Stimulated activated CD8-positive, alpha-beta memory T cell treated with anti-CD3 and anti-CD28 coated beads, Interleukin-2, amount 100 ng/mL, for 1 hour (primary cell): ENCODE results near the gene ASTN2.

Experiments used
- DNase-seq, 2 donors: peaks; one replicate each; pipeline ENCODE4 v3.0.0-alpha.2; 2020; ENCODE audit warnings: low read depth in 2 of 2

ASTN2 gene

DNA sequence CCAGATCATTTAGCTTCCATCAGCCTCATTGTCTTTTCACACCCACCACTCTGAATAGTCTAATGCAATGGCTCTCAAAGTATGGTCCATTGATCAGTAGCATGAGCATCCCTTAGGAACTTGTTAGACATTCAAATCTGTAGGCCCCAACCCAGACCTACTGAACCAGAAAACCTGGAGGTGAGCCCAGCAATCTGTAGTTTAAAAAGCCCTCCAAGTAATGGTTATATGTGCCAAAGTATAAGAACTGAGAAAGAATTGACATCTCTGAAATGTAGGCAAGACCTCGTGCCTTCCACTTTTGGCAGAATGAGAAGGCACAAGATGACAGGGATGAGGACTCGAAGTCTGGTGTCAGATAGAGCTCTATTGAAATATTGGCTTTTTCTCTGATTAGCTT is 460.1 kb downstream of the ASTN2 start:
- no peak for DNase-seq

DNA sequence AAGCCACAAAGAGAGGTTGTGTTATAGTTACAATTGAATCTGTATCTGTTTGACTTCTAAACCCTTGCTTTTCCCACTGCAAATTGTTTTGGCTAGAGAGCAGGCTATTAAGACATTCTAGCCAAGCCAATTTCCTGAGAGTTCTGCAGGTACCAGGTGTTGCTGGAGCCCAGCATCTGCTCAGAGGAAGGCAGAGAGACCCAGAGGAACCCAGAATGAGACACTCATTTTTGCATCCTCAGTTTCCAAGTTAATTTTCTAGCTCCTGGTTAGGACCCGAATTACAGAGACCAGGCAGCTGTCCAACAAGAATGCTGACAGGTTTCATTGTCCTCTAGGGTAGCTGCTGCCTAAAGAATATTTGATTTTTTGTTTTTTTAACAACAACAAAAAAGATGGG is 461.6 kb downstream of the ASTN2 start:
- no peak for DNase-seq

DNA sequence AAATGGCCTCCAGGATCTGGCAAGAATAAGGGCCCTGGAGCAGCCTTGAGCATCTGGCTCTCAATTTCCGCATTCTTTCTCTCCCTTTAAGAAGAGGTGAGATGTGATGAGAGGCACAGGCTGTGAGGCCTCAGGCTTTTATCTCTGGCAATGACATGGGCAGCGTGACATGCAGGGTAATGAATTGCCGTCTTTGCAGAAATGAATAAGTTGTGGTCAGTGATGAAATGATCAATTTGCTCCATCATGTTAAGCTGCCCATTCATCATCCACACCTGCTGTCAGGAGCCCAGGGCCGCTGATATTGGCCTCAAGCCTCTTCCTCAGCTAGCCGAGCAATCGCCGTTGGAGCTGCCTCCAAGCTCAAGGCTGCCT is 462.4 kb downstream of the ASTN2 start:
- DNase-seq = no peak

DNA sequence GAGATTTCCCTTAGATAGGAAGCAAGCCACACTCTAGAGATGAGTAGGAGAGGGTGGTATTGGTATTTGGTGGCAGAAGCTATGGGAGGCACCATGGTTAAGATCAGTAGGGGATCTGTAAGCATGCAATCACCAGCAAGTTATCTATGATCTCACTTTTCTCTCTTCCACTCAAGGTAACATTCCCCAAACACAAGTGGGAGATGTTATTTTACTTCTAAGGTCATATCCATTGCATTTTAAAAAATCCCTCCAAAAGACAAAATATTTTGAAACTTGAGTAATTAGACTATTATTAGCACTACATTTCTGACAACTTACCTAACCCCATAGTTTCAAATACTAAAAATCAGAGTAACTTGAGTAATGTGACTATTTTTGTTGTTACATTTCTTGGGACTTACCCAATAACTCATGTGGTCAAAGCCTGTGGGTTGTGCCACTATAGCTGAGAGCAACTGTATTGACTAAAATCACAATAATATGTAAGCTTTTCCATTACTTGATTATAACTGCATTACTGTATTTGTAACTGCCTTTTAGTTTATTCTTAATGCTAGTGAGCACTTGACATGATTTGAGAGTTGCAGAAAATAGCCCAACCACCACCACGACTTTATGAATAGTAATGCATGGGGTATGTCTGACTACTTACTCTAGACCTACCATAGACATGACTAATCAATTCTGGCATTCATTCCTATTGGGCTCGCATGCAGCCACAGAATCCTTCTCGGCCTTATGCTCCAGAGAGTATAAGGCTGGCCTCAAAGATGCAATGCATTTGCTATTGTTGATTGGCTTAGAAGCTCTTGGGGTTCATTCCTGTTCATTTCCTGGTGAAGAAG is 463.0 kb downstream of the ASTN2 start:
- no peak for DNase-seq

DNA sequence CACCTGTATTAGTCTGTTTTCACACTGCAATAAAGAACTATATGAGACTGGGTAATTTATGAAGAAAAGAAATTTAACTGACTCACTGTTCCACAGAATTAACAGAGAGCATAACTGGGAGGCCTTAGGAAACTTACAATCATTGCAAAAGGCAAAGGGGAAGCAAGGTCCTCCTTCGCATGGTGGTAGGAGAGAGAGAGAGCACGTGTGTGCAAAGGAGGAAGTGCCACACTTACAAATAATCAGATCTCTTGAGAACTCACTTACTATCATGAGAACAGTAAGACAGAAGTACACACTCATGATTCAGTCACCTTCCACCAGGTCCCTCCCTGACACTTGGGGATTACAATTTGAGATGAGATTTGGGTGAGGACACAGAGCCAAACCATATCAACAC is 469.0 kb downstream of the ASTN2 start:
- DNase-seq = no peak

DNA sequence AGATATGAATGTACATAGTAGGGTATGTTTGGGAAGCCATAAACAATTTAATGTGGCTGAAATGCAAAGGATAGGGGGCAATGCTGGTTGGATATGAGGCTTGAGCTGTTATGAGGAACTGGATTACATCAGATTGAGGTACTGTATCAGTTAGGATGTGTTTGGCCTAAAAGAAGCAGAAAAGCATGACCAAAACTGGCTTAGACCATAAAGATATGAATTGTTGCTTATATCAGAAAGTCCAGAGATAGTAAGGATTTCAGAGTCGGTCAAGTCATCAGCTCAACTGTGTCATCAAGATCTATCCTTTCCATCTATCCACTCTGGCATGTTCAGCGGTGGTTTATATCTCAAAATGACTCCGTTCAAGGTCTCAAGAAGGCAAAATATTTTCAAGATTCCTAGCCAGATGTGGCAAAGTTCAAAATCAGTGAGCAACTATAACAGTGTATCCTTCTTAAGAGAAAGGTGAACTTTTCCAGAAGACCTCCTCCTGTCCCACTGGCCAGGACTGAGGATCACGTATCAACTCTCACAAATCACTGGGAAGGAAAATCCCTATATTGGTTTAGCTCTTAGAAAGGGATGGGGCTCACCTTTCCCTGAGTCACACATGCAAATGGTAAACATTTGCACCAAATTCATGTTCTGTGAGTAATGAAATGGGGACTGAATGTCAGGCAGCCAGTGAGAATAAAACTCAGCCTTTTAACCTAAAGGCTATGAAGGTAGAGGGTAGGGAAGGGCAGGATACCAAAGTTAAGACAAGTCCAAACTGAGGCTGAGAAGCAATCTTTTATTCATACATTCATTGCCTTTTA is 469.9 kb downstream of the ASTN2 start:
- no peak for DNase-seq

DNA sequence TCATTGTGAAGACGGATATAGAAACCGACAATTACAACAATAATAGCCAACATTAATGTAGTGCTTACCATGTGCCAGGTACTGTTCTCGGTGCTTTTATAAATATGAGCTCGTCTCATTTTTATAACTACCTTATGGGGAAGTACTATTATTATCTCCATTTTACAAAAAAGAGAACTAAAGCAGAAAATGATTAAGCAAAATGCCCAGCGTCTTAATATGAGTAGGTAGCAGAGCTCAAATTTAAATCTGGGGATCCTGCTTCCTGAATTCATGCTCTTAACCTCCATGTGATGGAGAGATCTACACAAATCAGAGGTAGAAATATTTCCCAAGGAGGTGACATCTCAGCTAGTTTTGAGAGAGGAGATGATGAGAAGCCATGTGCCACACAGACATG is 470.9 kb downstream of the ASTN2 start:
- DNase-seq = no peak

DNA sequence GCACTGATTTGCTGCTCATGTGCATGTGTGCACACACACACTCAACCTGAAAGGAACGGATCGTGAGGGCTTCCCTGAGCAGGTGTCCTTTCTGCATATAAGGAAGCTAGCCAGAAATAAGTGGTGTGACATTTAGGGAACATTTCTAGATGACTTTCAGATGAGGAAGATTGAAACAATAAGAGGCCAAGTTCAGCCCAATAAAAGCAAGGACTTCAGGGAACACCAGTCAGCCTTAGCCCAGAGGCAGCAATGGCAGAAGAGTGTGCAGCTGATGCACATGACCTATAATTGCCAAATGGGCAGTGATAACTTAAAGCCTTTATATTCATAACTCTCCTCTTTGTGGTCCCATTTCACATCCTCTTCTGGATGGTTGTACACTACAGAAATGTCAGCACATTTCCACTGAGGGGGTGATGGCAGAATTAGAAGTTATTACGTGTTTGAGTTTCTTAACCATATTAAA is 472.2 kb downstream of the ASTN2 start:
- DNase-seq = no peak

DNA sequence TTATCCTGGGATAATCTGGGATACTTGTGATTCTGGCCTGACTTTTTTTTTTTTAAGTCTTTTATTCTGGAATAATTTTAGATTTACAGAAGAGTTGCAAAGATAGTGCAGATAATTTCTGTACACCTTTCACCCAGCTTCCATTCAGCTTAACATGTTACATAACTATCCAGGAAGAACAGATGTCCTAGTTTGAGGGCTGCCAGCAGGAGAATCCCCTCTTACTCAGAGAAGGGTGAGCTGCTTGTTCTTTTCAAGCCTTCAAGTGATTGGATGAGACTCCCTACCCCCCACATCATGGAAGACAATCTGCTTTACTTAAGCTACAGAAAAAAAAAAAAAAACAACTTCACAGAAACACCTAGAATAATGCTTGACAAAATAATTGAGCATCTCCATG is 473.6 kb downstream of the ASTN2 start:
- DNase-seq = no peak

DNA sequence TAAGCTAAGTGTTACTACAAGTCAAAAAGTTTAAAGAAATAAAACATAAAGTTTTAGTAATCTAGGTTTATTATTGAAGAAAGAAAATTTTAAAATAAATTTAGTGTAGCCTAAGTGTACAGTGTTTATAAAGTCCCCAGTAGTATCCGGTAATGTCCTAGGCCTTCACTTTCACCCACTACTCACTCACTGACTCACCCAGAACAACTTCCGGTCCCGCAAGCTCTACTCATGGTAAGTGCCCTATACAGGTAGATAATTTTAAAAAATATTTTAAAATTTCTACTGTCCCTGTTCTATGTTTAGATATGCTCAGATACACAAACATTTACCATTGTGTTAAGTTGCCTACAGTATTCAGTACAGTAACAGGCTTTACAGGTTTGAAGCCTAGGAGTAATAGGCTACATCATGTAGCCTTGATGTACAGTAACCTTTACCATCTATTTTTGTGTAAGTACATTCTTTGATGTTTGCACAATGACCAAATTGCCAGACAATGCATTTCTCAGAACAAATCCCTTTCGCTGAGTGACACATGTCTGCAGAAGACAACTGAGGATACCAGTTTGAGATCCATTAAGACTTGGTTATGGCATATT is 474.1 kb downstream of the ASTN2 start:
- no peak for DNase-seq

DNA sequence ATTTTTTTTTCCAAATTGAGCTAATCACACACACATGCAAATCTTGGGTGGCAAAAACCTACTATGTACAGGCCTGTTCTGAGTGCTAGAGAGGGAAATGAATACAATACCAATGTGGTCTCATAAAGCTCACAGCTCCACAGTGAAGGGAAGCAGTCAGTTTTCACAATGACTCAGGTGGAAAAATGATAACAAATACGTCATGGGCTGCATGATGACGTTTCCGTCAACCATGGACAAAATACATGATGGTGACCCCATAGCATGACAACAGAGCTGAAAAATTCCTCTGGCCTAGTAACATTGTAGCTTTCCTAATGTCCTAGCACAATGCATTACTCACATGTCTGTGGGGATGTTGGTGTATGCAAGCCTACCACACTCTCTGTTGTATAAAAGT is 475.2 kb downstream of the ASTN2 start:
- DNase-seq = no peak

DNA sequence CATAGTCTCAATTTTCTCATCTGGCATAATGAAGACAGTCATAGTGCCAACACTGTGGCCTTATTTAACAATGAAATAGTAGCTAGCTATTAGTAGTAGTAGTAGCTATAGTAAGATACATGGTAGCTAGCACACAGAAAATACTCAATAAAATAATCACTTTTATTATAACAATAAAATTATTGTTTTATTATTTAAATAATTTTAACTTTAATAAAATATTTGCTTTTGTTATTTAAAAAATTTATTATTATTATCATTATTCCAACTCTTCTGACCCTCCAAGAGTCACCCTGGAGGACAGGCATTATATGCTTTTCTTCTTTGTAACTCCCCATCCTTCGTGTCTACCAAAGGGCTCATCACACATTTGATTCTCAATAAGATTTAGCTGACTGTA is 475.7 kb downstream of the ASTN2 start:
- DNase-seq = no peak

DNA sequence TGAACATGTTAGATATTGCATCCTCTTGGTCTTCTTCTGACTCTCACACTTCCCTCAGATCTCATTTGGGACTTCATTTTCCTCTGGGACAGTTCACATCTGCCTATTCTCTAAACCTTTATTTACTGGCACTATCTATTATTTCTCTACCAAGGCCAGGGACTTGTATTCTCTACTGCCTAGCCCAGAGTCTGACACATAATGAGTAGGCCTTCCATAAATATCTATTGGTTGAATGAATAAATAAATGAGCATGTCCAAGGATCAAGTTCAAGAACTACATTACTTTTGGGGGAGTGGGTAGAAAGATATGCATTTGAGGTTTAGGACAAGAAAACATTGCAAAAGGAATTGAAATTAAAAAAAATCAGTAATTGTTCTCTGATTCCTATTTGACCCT is 477.5 kb downstream of the ASTN2 start:
- DNase-seq = no peak

DNA sequence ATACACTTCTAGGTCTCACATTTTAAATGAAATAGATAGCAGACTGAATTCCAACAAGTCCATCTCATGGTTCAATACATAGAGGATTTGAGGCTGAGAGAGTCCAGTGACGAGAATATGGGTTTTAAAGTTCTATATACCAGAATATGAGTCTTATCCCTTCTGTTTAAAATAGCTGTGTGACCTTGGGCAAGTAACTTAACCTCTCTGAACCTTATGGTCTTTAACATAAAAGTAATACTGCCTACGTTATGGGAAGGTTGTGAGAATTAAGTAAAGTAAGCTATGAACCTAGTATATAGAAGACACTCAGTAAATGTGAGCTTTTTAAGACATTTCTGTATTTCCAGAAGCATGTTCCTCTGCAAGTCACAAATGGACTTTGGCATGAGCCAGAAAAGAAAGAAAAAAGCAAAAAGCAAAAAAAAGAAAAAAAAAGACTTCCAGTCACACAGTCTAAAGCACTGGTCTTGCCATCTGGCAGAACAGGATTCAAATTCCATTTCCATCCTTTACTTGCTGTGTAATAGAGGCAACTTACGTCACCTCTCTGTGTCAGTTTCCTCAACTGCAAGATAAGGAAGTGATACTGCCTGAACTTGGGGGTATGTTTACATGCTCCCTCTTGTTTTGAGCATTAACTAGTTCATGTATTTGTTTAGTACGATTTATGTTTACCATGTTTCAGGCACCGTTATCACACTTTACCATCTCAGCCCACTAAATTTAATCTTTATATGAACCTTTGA is 479.5 kb downstream of the ASTN2 start:
- no peak for DNase-seq

DNA sequence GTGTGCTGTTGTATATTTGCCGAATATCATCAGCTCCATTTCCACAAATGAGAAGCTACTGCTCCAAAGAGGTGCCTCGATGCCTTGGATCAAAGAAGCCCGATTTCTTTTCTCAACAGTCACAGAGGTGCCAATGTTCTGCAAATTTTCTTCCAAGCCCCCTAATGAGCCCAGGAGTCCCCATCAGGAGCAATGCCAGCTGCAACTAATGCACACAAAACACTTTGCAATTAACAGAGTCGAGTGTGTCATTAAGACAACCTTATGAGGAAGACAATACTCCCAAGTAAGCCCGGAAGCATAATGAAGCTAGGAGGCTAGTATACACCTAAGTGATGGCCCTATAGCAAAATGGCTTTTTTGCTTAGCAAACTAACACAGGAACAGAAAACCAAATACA is 480.7 kb downstream of the ASTN2 start:
- no peak for DNase-seq

DNA sequence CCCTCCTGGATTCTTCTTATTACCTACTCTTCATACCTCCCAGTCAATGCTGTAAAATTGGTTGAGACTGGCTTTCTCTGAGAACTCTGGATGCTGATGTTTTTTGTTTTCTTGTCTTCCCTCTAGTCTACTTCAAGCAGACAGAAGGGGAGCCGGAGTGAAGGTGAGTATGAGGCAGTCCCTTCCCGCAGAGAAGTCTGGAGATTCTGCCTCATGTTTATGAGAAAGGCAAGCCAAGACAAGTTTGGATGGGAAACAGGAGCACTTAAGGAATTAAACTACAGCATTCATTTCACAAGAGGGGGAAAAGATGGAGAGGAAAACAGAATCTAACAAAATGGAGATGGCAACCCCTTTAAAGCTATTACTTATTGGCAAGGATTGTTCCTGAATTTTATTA is 481.6 kb downstream of the ASTN2 start:
- no peak for DNase-seq

DNA sequence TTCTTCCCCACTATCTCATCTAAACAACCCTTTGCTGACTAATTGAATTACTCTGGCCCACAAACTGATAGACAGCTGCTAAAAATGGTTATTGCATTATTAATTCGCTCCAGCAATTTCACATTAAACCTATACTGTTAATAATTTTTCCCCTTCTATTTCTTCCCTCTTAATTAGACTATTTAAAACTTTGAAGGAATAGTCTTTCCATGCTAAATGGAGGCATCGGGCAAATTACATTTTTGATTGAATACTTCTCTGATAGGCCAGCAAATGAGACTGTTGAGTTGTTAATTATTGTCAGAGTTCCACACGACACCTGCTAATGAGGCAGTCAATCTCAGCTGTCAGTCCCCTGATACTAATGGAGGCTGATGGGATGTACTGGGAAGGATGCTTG is 485.2 kb downstream of the ASTN2 start:
- DNase-seq = no peak

DNA sequence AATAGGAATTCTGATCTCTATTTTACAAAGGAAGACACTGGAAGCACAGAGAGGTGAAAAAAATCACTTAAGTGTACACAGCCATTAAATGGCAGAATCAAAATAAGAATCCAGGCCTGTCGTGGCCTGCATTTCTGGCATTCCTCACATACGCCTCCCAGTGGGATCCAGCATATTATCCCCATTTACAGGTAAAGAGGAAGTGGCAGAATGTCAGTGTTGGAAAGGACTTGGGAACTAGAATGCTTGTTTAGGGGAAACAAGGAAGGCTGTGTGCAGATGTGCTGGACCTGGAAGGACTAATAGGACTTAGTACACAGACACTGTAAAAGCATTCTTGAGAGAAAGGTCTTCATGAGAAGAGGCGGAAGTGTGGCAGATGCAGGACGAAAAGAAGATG is 486.0 kb downstream of the ASTN2 start:
- no peak for DNase-seq

DNA sequence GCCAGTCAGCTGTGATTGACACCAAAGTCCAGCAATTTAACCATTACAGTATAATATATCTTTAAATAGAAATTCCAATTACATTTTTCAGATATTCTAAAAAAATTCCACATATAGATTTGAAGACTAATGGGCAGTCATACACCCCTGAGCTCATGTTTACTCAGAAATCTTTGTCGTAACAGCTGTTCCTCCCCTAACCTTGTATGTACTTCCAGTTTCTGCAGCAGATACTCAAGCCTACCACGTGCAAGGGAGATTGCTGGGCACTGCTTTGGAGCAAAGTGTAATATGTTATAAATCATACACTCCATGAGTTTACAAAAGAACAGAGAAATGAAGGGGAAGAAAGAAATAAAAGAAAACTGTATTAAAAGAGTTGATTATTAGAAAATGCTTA is 486.6 kb downstream of the ASTN2 start:
- no peak for DNase-seq

DNA sequence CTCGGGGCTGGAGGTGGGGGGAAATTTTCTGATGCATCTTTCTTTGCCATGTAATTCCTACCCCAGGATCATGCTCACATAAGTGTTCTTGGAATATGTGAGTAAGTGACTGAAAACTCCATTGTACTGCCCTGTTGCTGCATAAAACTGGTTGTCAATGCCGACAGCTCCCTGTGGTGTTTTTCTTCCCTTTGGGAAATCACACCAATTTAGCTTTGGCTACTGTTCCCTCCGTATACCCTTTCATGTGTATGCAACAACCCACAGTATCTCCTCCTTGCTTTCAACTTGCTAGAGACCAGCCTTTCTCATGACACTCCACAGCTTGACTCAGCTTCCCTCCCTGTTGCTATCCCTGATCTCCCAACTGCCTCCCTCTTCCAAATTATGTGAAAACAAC is 487.1 kb downstream of the ASTN2 start:
- no peak for DNase-seq

DNA sequence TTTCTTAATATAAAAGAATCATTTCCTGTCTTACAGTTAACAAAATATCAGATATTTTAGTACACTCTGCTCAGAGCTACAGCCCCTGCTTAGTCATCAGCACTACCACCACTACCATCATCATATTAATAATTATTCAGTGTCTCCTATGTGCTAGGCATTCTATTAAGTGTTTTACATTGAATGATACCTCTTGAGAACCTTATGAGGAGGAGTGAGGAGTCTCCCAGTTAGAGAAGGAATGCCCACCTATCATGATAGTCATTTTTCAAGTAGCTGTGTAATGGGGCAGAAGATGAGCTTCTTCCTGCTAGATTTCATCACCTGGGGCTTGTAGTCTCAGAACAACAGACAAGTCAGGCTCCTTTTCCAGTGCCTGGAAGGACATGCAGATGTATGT is 489.7 kb downstream of the ASTN2 start:
- DNase-seq = no peak

DNA sequence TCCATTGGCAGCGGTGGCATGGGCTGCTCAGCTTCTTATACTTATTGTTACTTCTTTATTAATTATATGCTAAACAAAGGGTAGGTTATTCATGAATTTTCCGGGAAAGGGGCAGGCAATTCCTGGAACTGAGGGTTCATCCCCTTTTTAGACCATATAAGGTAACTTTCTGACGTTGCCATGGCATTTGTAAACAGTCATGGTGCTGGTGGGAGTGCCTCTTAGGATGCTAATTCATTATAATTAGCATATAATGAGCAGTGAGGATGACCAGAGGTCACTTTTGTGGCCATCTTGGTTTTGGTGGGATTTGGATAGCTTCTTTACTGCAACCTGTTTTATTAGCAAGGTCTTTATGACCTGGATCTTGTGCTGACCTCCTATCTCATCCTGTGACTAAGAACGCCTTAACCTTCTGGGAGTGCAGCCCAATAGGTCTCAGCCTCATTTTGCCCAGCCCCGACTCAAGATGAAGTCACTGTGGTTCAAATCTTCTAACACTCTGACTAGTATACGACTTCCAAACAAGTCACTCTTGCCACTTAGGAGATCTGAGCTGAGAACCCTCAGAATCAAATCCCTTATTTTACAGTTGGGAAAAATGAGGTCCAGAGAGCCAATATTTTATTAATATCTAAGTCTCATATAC is 490.3 kb downstream of the ASTN2 start:
- DNase-seq = no peak
